BLaER1 (cell line): Measurements from ENCODE around the gene KCNJ6.
"Not testable (repeated sequence)": the region's sequence is repeated elsewhere in the genome, so short reads cannot be mapped to it uniquely, and the experiment has no call there.

ENCODE experiments used
- H3K27ac ChIP-seq: shearing (Covaris generic); formaldehyde crosslinking; 2 replicates; pipeline ENCODE4 v1.8.1; 2022
- H3K27me3 ChIP-seq: shearing (Covaris generic); formaldehyde crosslinking; 2 replicates; pipeline ENCODE4 v1.8.1; 2022
- H3K36me3 ChIP-seq: shearing (Covaris generic); formaldehyde crosslinking; 2 replicates; pipeline ENCODE4 v1.8.1; 2022
- H3K4me1 ChIP-seq: shearing (Covaris generic); formaldehyde crosslinking; 2 replicates; pipeline ENCODE4 v1.8.1; 2022
- H3K4me2 ChIP-seq: shearing (Covaris generic); formaldehyde crosslinking; 2 replicates; pipeline ENCODE4 v1.8.1; 2022
- H3K4me3 ChIP-seq: shearing (Covaris generic); formaldehyde crosslinking; 2 replicates; pipeline ENCODE4 v1.8.1; 2022
- H3K9ac ChIP-seq: shearing (Covaris generic); formaldehyde crosslinking; 2 replicates; pipeline ENCODE4 v1.8.1; 2022
- H3K9me3 ChIP-seq: shearing (Covaris generic); formaldehyde crosslinking; 2 replicates; pipeline ENCODE4 v1.8.1; 2022
- H4K20me1 ChIP-seq: shearing (Covaris generic); formaldehyde crosslinking; 2 replicates; pipeline ENCODE4 v1.8.1; 2022
- Cebpa-rat ChIP-seq: shearing (Covaris generic); IDR thresholded peaks from 2 replicates; pipeline ENCODE4 v1.8.1; 2022

The KCNJ6 gene

GRCh38 chr21:37765221-37765900 is 150.9 kb downstream of the KCNJ6 start:
- no peak for TF ChIP-seq Cebpa-rat
- Histone ChIP-seq H3K4me3 (no peak overlapping the region), H3K9me3 (peaks cover 13% of the 10 kb centered on the region), H3K9ac (no peak overlapping the region), H3K4me2 (no peak overlapping the region), H3K36me3 (no peaks in the 10 kb centered on the region), H3K27me3 (no peaks in the 10 kb centered on the region), H3K27ac (no peak overlapping the region), H3K4me1 (no peaks in the 10 kb centered on the region), H4K20me1 (no peaks in the 10 kb centered on the region)

- Histone ChIP-seq H3K4me1 (no peaks in the 10 kb centered on the region), H3K4me3 (no peak overlapping the region), H3K27me3 (no peaks in the 10 kb centered on the region), H3K4me2 (no peak overlapping the region), H4K20me1 (no peaks in the 10 kb centered on the region), H3K9ac (no peak overlapping the region), H3K27ac (no peak overlapping the region), H3K36me3 (no peaks in the 10 kb centered on the region), H3K9me3 (peaks cover 13% of the 10 kb centered on the region)
- TF ChIP-seq Cebpa-rat: no peak
These were observed 151.6 kb downstream of the KCNJ6 start for GRCh38 chr21:37764691-37765090.

- Histone ChIP-seq H3K9ac (no peak overlapping the region), H3K27me3 (no peaks in the 10 kb centered on the region), H3K4me3 (no peak overlapping the region), H3K4me2 (no peak overlapping the region), H4K20me1 (no peaks in the 10 kb centered on the region), H3K36me3 (no peaks in the 10 kb centered on the region), H3K4me1 (no peaks in the 10 kb centered on the region), H3K27ac (no peak overlapping the region), H3K9me3 (peaks cover 13% of the 10 kb centered on the region)
- no peak for TF ChIP-seq Cebpa-rat
These were observed 153.0 kb downstream of the KCNJ6 start for GRCh38 chr21:37763298-37763697.

GRCh38 chr21:37762606-37763005 is 153.7 kb downstream of the KCNJ6 start:
- Histone ChIP-seq H3K4me3 (no peak overlapping the region), H3K4me1 (no peaks in the 10 kb centered on the region), H3K27me3 (no peaks in the 10 kb centered on the region), H4K20me1 (no peaks in the 10 kb centered on the region), H3K27ac (no peak overlapping the region), H3K9me3 (peaks cover 13% of the 10 kb centered on the region), H3K36me3 (no peaks in the 10 kb centered on the region), H3K4me2 (no peak overlapping the region), H3K9ac (no peak overlapping the region)
- no peak for TF ChIP-seq Cebpa-rat

GRCh38 chr21:37761406-37761805 is 154.9 kb downstream of the KCNJ6 start:
- not testable (repeated sequence) for H3K27me3 ChIP-seq, H3K36me3 ChIP-seq, H3K27ac ChIP-seq, H3K4me3 ChIP-seq, H3K4me2 ChIP-seq, H3K4me1 ChIP-seq, H4K20me1 ChIP-seq, H3K9ac ChIP-seq, H3K9me3 ChIP-seq

GRCh38 chr21:37759777-37760176 is 156.5 kb downstream of the KCNJ6 start:
- no peaks in the 10 kb centered on the region for H3K9me3 ChIP-seq
- H3K27me3 ChIP-seq: no peaks in the 10 kb centered on the region

GRCh38 chr21:37758982-37759381 is 157.3 kb downstream of the KCNJ6 start:
- no peaks in the 10 kb centered on the region for H4K20me1 ChIP-seq
- H3K9ac ChIP-seq: no peak overlapping the region
- no peak for TF ChIP-seq Cebpa-rat
- H3K4me3 ChIP-seq: no peak overlapping the region
- no peaks in the 10 kb centered on the region for H3K27me3 ChIP-seq
- no peaks in the 10 kb centered on the region for H3K9me3 ChIP-seq
- peaks cover 9% of the 10 kb centered on the region for H3K4me1 ChIP-seq
- H3K4me2 ChIP-seq: no peak overlapping the region
- H3K27ac ChIP-seq: no peak overlapping the region
- H3K36me3 ChIP-seq: no peaks in the 10 kb centered on the region

More at GRCh38 chr21:37759777-37760176, 156.5 kb downstream of the KCNJ6 start:
- Histone ChIP-seq H4K20me1 (no peaks in the 10 kb centered on the region), H3K4me3 (no peak overlapping the region), H3K36me3 (no peaks in the 10 kb centered on the region), H3K9ac (no peak overlapping the region), H3K27ac (no peak overlapping the region), H3K4me2 (no peak overlapping the region), H3K4me1 (peaks cover under 1% of the 10 kb centered on the region; the same call in 1 of the 2 replicates)
- TF ChIP-seq Cebpa-rat: no peak

GRCh38 chr21:37757606-37758376 is 158.5 kb downstream of the KCNJ6 start:
- peaks cover 12% of the 10 kb centered on the region for H3K4me1 ChIP-seq
- no peak overlapping the region for H3K4me2 ChIP-seq
- TF ChIP-seq Cebpa-rat: no peak

GRCh38 chr21:37753122-37753599 is 163.1 kb downstream of the KCNJ6 start:
- peaks cover 35% of the 10 kb centered on the region for H3K4me1 ChIP-seq
- no peak overlapping the region for H3K27ac ChIP-seq
- TF ChIP-seq Cebpa-rat: no peak
- no peak overlapping the region for H3K4me2 ChIP-seq
- no peak overlapping the region for H3K4me3 ChIP-seq
- 0 out of 2 replicates have a peak, but pooled peaks cover 3% of the 10 kb centered on the region for H3K9me3 ChIP-seq
- H3K27me3 ChIP-seq: no peaks in the 10 kb centered on the region
- H3K9ac ChIP-seq: no peak overlapping the region
- no peaks in the 10 kb centered on the region for H3K36me3 ChIP-seq
- H4K20me1 ChIP-seq: no peaks in the 10 kb centered on the region

More at GRCh38 chr21:37757606-37758376, 158.5 kb downstream of the KCNJ6 start:
- Histone ChIP-seq H3K36me3 (no peaks in the 10 kb centered on the region), H3K9me3 (no peaks in the 10 kb centered on the region), H3K27me3 (no peaks in the 10 kb centered on the region), H4K20me1 (no peaks in the 10 kb centered on the region), H3K4me3 (no peak overlapping the region), H3K27ac (no peak overlapping the region), H3K9ac (no peak overlapping the region)

GRCh38 chr21:37751268-37751975 is 164.8 kb downstream of the KCNJ6 start:
- Histone ChIP-seq H3K9ac (no peak overlapping the region), H3K9me3 (0 out of 2 replicates have a peak, but pooled peaks cover 3% of the 10 kb centered on the region), H3K4me3 (no peak overlapping the region), H3K27me3 (no peaks in the 10 kb centered on the region), H3K4me2 (no peak overlapping the region), H3K27ac (no peak overlapping the region), H3K4me1 (peaks cover 53% of the 10 kb centered on the region), H3K36me3 (no peaks in the 10 kb centered on the region), H4K20me1 (no peaks in the 10 kb centered on the region)
- no peak for TF ChIP-seq Cebpa-rat
